ENCODE data around the gene KCNJ10.

GRCh38 chr1:159968901-159969300 lies 101.1 kb downstream of the KCNJ10 start:
- TF ChIP-seq CTCF (IDR thresholded peaks at IDR 0.05) (no peak), ZFX (IDR thresholded peaks at IDR 0.05; ENCODE audit: borderline replicate concordance) (no peak)

Measured in 22Rv1 (cell line).